Hindlimb muscle (tissue), 1 donor: ENCODE results near the gene VAV1. TPM values are rescaled to one million over a fixed set of nuclear protein-coding genes. Genes with fewer than 3 reads are reported as not detected.

Experiments used
- DNase-seq: peaks from one replicate; pipeline ENCODE4 v3.0.0-alpha.2; 2013
- polyA plus RNA-seq: library from polyadenylated mRNA; unstranded; fragments of 120-200 nt; gene quantifications from one replicate; pipeline ENCODE4 v1.2.1, GENCODE V29; 2013; ENCODE audit not compliant: insufficient read length

The VAV1 gene
- polyA plus RNA-seq, 1 donor: 3.1 TPM

GRCh38 chr19:6894313-6894712 is 121.8 kb downstream of the VAV1 start:
- no peak for DNase-seq

GRCh38 chr19:6903446-6903845 is 130.9 kb downstream of the VAV1 start:
- no peak for DNase-seq

- DNase-seq: no peak
Measured at GRCh38 chr19:6906559-6907060, 134.1 kb downstream of the VAV1 start.

Other genes with a start within 250 kb of the VAV1 start
- 0.58 TPM for gene TNFSF9, start 241.7 kb upstream of the VAV1 start, polyA plus RNA-seq
- not detected for gene CD70, start 181.6 kb upstream of the VAV1 start, polyA plus RNA-seq
- gene TNFSF14, start 102.5 kb upstream of the VAV1 start, polyA plus RNA-seq: 0.26 TPM
- 60.1 TPM for gene C3, start 52.1 kb upstream of the VAV1 start, polyA plus RNA-seq
- gene GPR108, start 35.1 kb upstream of the VAV1 start, polyA plus RNA-seq: 33.7 TPM
- 61.3 TPM for gene TRIP10, start 33.0 kb upstream of the VAV1 start, polyA plus RNA-seq
- gene SH2D3A, start 5.3 kb upstream of the VAV1 start, polyA plus RNA-seq: 1.4 TPM
- gene ADGRE1, start 114.9 kb downstream of the VAV1 start, polyA plus RNA-seq: not detected
- gene MBD3L2B, start 248.7 kb downstream of the VAV1 start, polyA plus RNA-seq: not detected